ENCODE data around the gene DPH3. TPM values are rescaled to one million over a fixed set of nuclear protein-coding genes. Genes with fewer than 3 reads are reported as not detected.

The DPH3 gene
- 21.9 and 22.2 TPM in 2 replicates for total RNA-seq

DNA sequence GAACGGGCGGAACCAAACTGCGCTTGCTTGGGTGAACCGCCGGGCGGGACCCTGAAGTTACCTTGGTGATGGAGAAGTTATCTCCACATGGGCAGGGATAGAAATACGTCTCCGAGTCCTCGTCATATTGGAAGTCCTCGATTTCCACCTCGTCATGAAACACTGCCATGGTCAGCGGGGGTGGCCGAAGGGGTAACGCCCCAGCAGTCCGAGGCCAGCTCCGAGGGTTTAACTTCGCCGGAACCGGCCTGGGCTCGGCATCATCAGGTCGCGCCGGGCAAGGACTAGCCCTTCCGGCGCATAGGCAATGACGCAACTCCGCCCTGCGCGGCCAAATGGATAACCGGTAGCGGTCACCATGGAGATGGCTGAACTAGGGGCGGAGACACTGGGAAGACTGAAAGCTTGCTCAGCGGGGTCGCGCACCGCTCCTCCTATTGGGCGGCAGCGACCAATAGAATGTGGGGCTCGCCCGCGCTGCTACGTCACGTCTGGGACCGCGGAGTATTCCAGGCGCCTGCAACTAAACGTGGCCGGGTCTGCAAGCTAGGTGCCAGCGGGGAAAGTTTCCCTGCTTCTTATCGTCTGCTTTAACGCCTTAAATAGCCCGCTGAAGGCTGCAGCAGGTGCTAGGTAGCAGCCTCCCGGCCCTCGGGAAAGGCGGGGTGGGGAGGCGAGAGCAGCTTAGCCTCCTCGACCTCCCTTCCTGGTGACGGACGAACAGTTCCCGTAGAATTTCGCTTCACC, at the start of gene DPH3, which contains the start of gene OXNAD1:
DPH3 (minus strand) TSS at position 236 of the 747 bp plus-strand sequence; CDS start at position 169, 67 bp downstream.
OXNAD1 (plus strand) TSS at position 505 of the 747 bp plus-strand sequence. CDS start 5,741 bp downstream, outside the sequence.

Other genes starting within 250 kb of the DPH3 start
- 5.2 and 19.9 TPM in 2 replicates for gene GALNT15, start 90.3 kb downstream of the DPH3 start, total RNA-seq
- gene OXNAD1, start 269 bp upstream of the DPH3 start, total RNA-seq: 7.5 and 10.7 TPM in 2 replicates
- 39.7 and 41.2 TPM in 2 replicates for gene RFTN1, start 248.8 kb upstream of the DPH3 start, total RNA-seq